ENCODE measurements around the gene ARHGEF7. TPM values are rescaled to one million over a fixed set of nuclear protein-coding genes. Genes with fewer than 3 reads are reported as not detected.

The ARHGEF7 gene
- total RNA-seq, 1 experiment from 2014 or later = 29.1 TPM

- no peak for DNase-seq (ENCODE audit: low read depth, low spot score)
- in situ Hi-C loops (cut with HindIII; ENCODE audit: low pct_unique_long_range_greater_than_20kb, low sequenced_read_pairs) = no loop called here
These were observed 232.3 kb downstream of the ARHGEF7 start for GRCh38 chr13:111347438-111347837.

DNA sequence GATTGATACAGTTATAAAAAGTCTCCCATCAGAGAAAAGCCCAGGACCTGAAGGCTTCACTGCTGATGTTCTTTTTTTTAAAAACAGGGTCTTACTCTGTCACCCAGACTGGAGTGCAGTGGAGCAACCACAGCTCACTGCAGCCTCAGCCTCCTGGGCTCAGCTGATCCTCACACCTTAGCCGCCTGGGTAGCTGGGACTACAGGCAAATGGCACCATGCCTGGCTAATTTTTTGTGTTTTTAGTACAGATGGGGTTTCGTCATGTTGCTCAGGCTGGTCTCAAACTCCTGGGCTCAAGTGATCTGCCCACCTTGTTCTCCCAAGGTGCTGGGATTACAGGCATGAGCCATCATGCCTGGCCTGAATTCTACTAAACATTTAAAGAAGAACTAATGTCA, 238.4 kb downstream of the ARHGEF7 start:
- in situ Hi-C loops (cut with HindIII; ENCODE audit: low pct_unique_long_range_greater_than_20kb, low sequenced_read_pairs) = no loop called here
- no peak for DNase-seq (ENCODE audit: low read depth, low spot score)

- in situ Hi-C loops (cut with HindIII; ENCODE audit: low pct_unique_long_range_greater_than_20kb, low sequenced_read_pairs) = no loop called here
- no peak for DNase-seq (ENCODE audit: low read depth, low spot score)
These were observed 239.7 kb downstream of the ARHGEF7 start for GRCh38 chr13:111354789-111355188.

Other genes starting within 250 kb of the ARHGEF7 start
- 71.0 and 71.1 TPM in 2 replicates for gene ANKRD10, start 200.2 kb upstream of the ARHGEF7 start, total RNA-seq (2014; rRNA removed; shearing (Covaris generic))
- gene TEX29, start 205.3 kb downstream of the ARHGEF7 start, total RNA-seq (2014; rRNA removed; shearing (Covaris generic)) = 0.40 TPM in 1 of 2 replicates, not detected in the other

Data from SK-MEL-5 (cell line).